ENCODE measurements around the gene NFIB. TPM values are rescaled to one million over a fixed set of nuclear protein-coding genes. Genes with fewer than 3 reads are reported as not detected.

Gene NFIB
- total RNA-seq = 10 to 100 TPM in 1 of 2 donors, 1 to 10 TPM in 1; 5.3 to 14.1 TPM
- 5.5 TPM for polyA plus RNA-seq (2013, experiment 1 of 2)
- 6.1 TPM for polyA plus RNA-seq (2013, experiment 2 of 2)
- long read RNA-seq, experiment 1, partial matches to known transcripts = 1 of 5 reads
- long read RNA-seq, experiment 1, other reads (novel, unspliced or antisense) = 4 of 5 reads
- long read RNA-seq, experiment 2, partial matches to known transcripts = 1 of 10 reads
- long read RNA-seq, experiment 2, other reads (novel, unspliced or antisense) = 6 of 10 reads
- long read RNA-seq, experiment 3 = 0 reads
- long read RNA-seq, experiment 4, full-length matches to known transcripts = 2 of 2 reads
- long read RNA-seq, experiment 4, partial matches to known transcripts = 0 of 2 reads
- long read RNA-seq, experiment 4, other reads (novel, unspliced or antisense) = 0 of 2 reads

GRCh38 chr9:14313951-14314423 lies at the start of gene NFIB:
Gene NFIB, minus strand, starts transcription at chr9:14314141. Its CDS starts 630 bp downstream, at chr9:14313511.
- Mint-ChIP-seq H3K4me1 (peaks cover 28% of the 10 kb centered on the region), H3K27me3 (ENCODE audit: insufficient read depth) (peaks cover 60% of the 10 kb centered on the region), H3K4me3 (peak within 1 kb of the TSS; percentile 82), H3K36me3 (ENCODE audit: low read depth) (no peaks in the 10 kb centered on the region), H3K9me3 (no peaks in the 10 kb centered on the region), H3K27ac (peak within 1 kb of the TSS; percentile 93)
- H3K9ac ChIP-seq (ENCODE audit: extremely low read depth, low read length, poor library complexity, severe bottlenecking) = peak within 1 kb of the TSS; percentile 50
- H3K4me3 ChIP-seq (ENCODE audit: low read length) = peak within 1 kb of the TSS; percentile 85
- peak within 1 kb of the TSS; percentile 84 for H3K27ac ChIP-seq (ENCODE audit: low read depth, low read length)
- 0% methylated on average over 17 to 54 of the region's 63 CpGs for WGBS, 2 experiments (ENCODE audit: insufficient coverage in 1 of 2, insufficient read length in 1 of 2)
- H3K9me3 ChIP-seq (ENCODE audit: control insufficient read depth, low read length) = no peaks in the 10 kb centered on the region
- peaks cover 52% of the 10 kb centered on the region for H3K27me3 ChIP-seq (ENCODE audit: control insufficient read depth, insufficient read depth, low read length, poor library complexity, severe bottlenecking)
- DNase-seq = no peak
- H3K36me3 ChIP-seq (ENCODE audit: control insufficient read depth, insufficient read depth, low read length) = no peaks in the 10 kb centered on the region
- no peak for TF ChIP-seq CTCF (conservative IDR thresholded peaks at IDR 0.05)
- H3K4me1 ChIP-seq (ENCODE audit: control insufficient read depth, insufficient read depth, low read length) = peaks cover 12% of the 10 kb centered on the region

GRCh38 chr9:14362175-14362574 lies 48.2 kb upstream of the NFIB start:
- H3K36me3 ChIP-seq (ENCODE audit: control insufficient read depth, insufficient read depth, low read length) = no peaks in the 10 kb centered on the region
- H3K27ac Mint-ChIP-seq = peak overlapping the region; percentile 1
- peaks cover under 1% of the 10 kb centered on the region for H3K9me3 Mint-ChIP-seq
- peak overlapping the region; percentile 30 for H3K4me3 ChIP-seq (ENCODE audit: low read length)
- H3K27me3 ChIP-seq (ENCODE audit: control insufficient read depth, insufficient read depth, low read length, poor library complexity, severe bottlenecking) = no peaks in the 10 kb centered on the region
- WGBS, 2 experiments (ENCODE audit: insufficient coverage in 1 of 2, insufficient read length in 1 of 2) = 80 to 91% methylated on average over 1 of the region's 1 CpG
- H3K4me1 Mint-ChIP-seq = peaks cover 17% of the 10 kb centered on the region
- H3K4me1 ChIP-seq (ENCODE audit: control insufficient read depth, insufficient read depth, low read length) = peaks cover 4% of the 10 kb centered on the region
- no peak for TF ChIP-seq CTCF (conservative IDR thresholded peaks at IDR 0.05)
- H3K27ac ChIP-seq (ENCODE audit: low read depth, low read length) = no peak overlapping the region
- no peak overlapping the region for H3K4me3 Mint-ChIP-seq
- DNase-seq = no peak
- H3K36me3 Mint-ChIP-seq (ENCODE audit: low read depth) = no peaks in the 10 kb centered on the region
- no peaks in the 10 kb centered on the region for H3K9me3 ChIP-seq (ENCODE audit: control insufficient read depth, low read length)
- H3K27me3 Mint-ChIP-seq (ENCODE audit: insufficient read depth) = no peaks in the 10 kb centered on the region
- H3K9ac ChIP-seq (ENCODE audit: extremely low read depth, low read length, poor library complexity, severe bottlenecking) = no peak overlapping the region

GRCh38 chr9:14361074-14361473 lies 47.1 kb upstream of the NFIB start:
- Mint-ChIP-seq H3K9me3 (no peaks in the 10 kb centered on the region), H3K36me3 (ENCODE audit: low read depth) (no peaks in the 10 kb centered on the region), H3K4me3 (no peak overlapping the region), H3K27me3 (ENCODE audit: insufficient read depth) (peaks cover under 1% of the 10 kb centered on the region), H3K4me1 (peaks cover 17% of the 10 kb centered on the region), H3K27ac (no peak overlapping the region)
- Histone ChIP-seq H3K9me3 (ENCODE audit: control insufficient read depth, low read length) (no peaks in the 10 kb centered on the region), H3K36me3 (ENCODE audit: control insufficient read depth, insufficient read depth, low read length) (no peaks in the 10 kb centered on the region), H3K4me1 (ENCODE audit: control insufficient read depth, insufficient read depth, low read length) (peaks cover 4% of the 10 kb centered on the region), H3K9ac (ENCODE audit: extremely low read depth, low read length, poor library complexity, severe bottlenecking) (no peak overlapping the region), H3K4me3 (ENCODE audit: low read length) (peak overlapping the region; percentile 30), H3K27me3 (ENCODE audit: control insufficient read depth, insufficient read depth, low read length, poor library complexity, severe bottlenecking) (no peaks in the 10 kb centered on the region), H3K27ac (ENCODE audit: low read depth, low read length) (no peak overlapping the region)
- no peak for TF ChIP-seq CTCF (conservative IDR thresholded peaks at IDR 0.05)
- DNase-seq = no peak

All from endodermal cell (in vitro differentiated cells).